Astrocyte (in vitro differentiated cells and primary cell): ENCODE measurements around the gene COQ8A.

ENCODE experiments used
- CTCF ChIP-seq: IDR thresholded peaks from 2 replicates; pipeline ENCODE4 v1.5.1; 2011; ENCODE audit warnings: low read depth, mild to moderate bottlenecking, inconsistent platforms, low read length, moderate library complexity; ENCODE audit not compliant: insufficient read depth
- EZH2 ChIP-seq: IDR thresholded peaks from 2 replicates; pipeline ENCODE4 v1.6.1; 2012; ENCODE audit warnings: mild to moderate bottlenecking, low read length, inconsistent platforms; ENCODE audit not compliant: insufficient read depth

GRCh38 chr1:226921504-226921903 lies 18.6 kb upstream of the COQ8A start:
- TF ChIP-seq EZH2 (no peak), CTCF (no peak)
